Breast epithelium (tissue), 4 donors: Measurements from ENCODE around the gene OR2D2. TPM values are rescaled to one million over a fixed set of nuclear protein-coding genes. Genes with fewer than 3 reads are reported as not detected.
"Not testable (repeated sequence)": the region's sequence is repeated elsewhere in the genome, so short reads cannot be mapped to it uniquely, and the experiment has no call there.

Experiments
- DNase-seq, 2 donors: peaks; one replicate each; pipeline ENCODE4 v3.0.0-alpha.2; 2019; ENCODE audit warnings: low spot score in 2 of 2
- H3K27ac ChIP-seq, 2 donors: fragments of 200-600 bp; sonication (generic) in 1 of 2; one replicate each; pipeline ENCODE4 v1.5.1; 2016 to 2019; ENCODE audit warnings: mild to moderate bottlenecking in 1 of 2
- H3K27me3 ChIP-seq, 2 donors: fragments of 200-600 bp; sonication (generic) in 1 of 2; one replicate each; pipeline versions ENCODE4 v1.5.1 to v1.6.0; 2017 to 2019; ENCODE audit warnings: control low read depth in 1 of 2, mild to moderate bottlenecking in 1 of 2
- H3K36me3 ChIP-seq: fragments of 200-600 bp; one replicate; pipeline ENCODE4 v1.5.1; 2019
- H3K4me1 ChIP-seq, 2 donors: fragments of 200-600 bp; sonication (generic); one replicate each; pipeline ENCODE4 v1.5.1; 2016 to 2019; ENCODE audit warnings: control low read depth in 1 of 2
- H3K4me3 ChIP-seq, 3 donors: fragments of 200-600 bp; sonication (generic); 1 replicate in 2 of 3; 2 replicates in 1 of 3; pipeline ENCODE4 v1.5.1; 2016 to 2019; ENCODE audit warnings: mild to moderate bottlenecking in 3 of 3, moderate library complexity in 2 of 3
- H3K9me3 ChIP-seq, 2 donors: fragments of 200-600 bp; sonication (generic) in 1 of 2; one replicate each; pipeline ENCODE4 v1.5.1; 2016 to 2019; ENCODE audit warnings: control low read depth in 1 of 2
- POLR2A ChIP-seq: fragments of 450-650 bp; IDR thresholded peaks from one replicate; pipeline ENCODE4 v1.6.1; 2016; ENCODE audit warnings: antibody characterized with exemption, mild to moderate bottlenecking, moderate library complexity
- POLR2AphosphoS5 ChIP-seq, 3 donors: sonication (generic); formaldehyde crosslinking; IDR thresholded peaks; one replicate each; pipeline ENCODE4 v1.6.1; 2017; ENCODE audit warnings: antibody characterized with exemption in 3 of 3
- intact Hi-C: fragments of 100-400 bp; cut with DNase I; formaldehyde crosslinking; loops from one replicate; pipeline ENCODE4 v1.15.1; 2023; ENCODE audit warnings: low total_unique reads
- total RNA-seq, 3 donors: library from RNA; depleted of rRNA; stranded (reverse); fragments of >200 nt; gene quantifications; one replicate each; pipeline ENCODE4 v1.1.0, GENCODE V29; 2016
- TF ChIP-seq, protein P1 (sequence below), 3 donors: fragments of 450-650 bp; IDR thresholded peaks; one replicate each; pipeline ENCODE4 v1.5.1; 2016 to 2017; ENCODE audit warnings: antibody characterized with exemption in 3 of 3, mild to moderate bottlenecking in 3 of 3, moderate library complexity in 3 of 3

The OR2D2 gene
- total RNA-seq, 3 donors from 2014 or later, result 0.44 to 0.66 TPM; not detected in 1

DNA sequence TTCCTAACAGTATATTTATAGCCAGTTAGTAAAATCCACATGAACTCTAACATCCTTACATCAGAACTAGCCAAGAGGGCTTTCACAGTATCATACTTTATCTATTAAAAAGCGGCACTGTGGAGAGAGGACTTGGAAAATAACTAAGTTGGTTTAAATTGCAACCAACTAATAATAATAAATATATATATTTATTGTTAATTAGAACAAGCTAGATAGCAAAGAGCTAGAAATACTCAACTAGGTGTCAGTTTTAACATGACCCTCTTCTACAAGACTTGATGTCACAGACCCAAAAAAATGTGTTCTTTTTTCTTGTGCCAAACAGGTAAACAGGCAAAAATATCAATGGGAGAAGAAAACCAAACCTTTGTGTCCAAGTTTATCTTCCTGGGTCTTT is 28.4 kb upstream of the OR2D2 start, which contains the start of gene OR2D3:
Gene OR2D3, plus strand, starts transcription at position 301 of the 400 bp plus-strand sequence. Its CDS starts 0 bp downstream, at position 301.
- intact Hi-C loops, result no loop called here
- H3K4me1 ChIP-seq, result no peaks in the 10 kb centered on the region
- no peak for DNase-seq
- no peak within 1 kb of the TSS for H3K27ac ChIP-seq
- TF ChIP-seq, protein P1, sequence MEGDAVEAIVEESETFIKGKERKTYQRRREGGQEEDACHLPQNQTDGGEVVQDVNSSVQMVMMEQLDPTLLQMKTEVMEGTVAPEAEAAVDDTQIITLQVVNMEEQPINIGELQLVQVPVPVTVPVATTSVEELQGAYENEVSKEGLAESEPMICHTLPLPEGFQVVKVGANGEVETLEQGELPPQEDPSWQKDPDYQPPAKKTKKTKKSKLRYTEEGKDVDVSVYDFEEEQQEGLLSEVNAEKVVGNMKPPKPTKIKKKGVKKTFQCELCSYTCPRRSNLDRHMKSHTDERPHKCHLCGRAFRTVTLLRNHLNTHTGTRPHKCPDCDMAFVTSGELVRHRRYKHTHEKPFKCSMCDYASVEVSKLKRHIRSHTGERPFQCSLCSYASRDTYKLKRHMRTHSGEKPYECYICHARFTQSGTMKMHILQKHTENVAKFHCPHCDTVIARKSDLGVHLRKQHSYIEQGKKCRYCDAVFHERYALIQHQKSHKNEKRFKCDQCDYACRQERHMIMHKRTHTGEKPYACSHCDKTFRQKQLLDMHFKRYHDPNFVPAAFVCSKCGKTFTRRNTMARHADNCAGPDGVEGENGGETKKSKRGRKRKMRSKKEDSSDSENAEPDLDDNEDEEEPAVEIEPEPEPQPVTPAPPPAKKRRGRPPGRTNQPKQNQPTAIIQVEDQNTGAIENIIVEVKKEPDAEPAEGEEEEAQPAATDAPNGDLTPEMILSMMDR (IDR thresholded peaks at IDR 0.05), result no peak
- TF ChIP-seq POLR2A (no peak), POLR2AphosphoS5 (IDR thresholded peaks at IDR 0.05) (no peak)
- H3K36me3 ChIP-seq, result no peaks in the 10 kb centered on the region
- no peaks in the 10 kb centered on the region for H3K9me3 ChIP-seq
- H3K4me3 ChIP-seq, result no peak within 1 kb of the TSS
- H3K27me3 ChIP-seq, result no peaks in the 10 kb centered on the region

DNA sequence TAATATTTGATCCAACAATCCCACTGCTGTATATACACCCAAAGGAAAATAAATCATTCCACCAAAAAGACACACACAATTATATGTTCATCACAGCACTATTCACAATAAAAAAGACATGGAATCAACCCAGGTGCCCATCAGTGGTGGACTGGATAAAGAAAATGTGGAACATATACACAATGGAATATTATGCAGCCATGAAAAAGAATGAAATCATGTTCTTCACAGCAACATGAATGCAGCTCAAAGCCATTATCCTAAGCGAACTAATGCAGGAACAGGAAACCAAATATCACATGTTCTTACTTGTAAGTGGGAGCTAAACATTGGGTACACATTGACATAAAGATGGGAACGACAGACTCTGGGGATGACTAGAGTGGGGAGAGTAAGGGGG is 27.4 kb upstream of the OR2D2 start:
- no peaks in the 10 kb centered on the region for H3K36me3 ChIP-seq
- H3K9me3 ChIP-seq, result no peaks in the 10 kb centered on the region
- no peak overlapping the region for H3K4me3 ChIP-seq
- no peak overlapping the region for H3K27ac ChIP-seq
- no peaks in the 10 kb centered on the region for H3K4me1 ChIP-seq
- TF ChIP-seq, protein P1 (IDR thresholded peaks at IDR 0.05), result no peak
- TF ChIP-seq POLR2A (no peak), POLR2AphosphoS5 (IDR thresholded peaks at IDR 0.05) (no peak)
- no peak for DNase-seq
- intact Hi-C loops, result no loop called here
- H3K27me3 ChIP-seq, result no peaks in the 10 kb centered on the region

DNA sequence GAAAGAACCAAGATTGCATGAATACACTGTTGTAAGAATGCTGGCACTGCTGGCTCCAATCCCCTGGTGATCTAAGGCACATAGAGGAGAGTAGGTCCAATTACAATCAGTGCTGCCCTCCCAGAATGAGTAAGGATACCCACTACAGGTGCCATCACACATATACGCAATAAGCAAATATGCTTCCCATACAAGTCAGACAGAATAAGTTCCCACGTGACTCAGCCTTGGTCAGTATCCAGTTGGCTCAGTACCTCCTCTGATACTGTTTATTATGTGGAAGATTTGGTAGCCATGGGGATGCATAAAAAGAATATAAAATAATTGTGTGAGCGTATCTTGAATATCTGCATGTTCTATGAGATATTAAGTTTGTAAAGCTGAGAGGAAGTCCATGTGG is 19.6 kb upstream of the OR2D2 start:
- Histone ChIP-seq H3K4me3 (no peak overlapping the region), H3K27ac (no peak overlapping the region), H3K4me1 (no peaks in the 10 kb centered on the region), H3K36me3 (no peaks in the 10 kb centered on the region), H3K27me3 (no peaks in the 10 kb centered on the region), H3K9me3 (no peaks in the 10 kb centered on the region)
- intact Hi-C loops, result no loop called here
- DNase-seq, result no peak
- TF ChIP-seq POLR2AphosphoS5 (IDR thresholded peaks at IDR 0.05) (no peak), POLR2A (no peak)
- TF ChIP-seq, protein P1 (IDR thresholded peaks at IDR 0.05), result no peak

DNA sequence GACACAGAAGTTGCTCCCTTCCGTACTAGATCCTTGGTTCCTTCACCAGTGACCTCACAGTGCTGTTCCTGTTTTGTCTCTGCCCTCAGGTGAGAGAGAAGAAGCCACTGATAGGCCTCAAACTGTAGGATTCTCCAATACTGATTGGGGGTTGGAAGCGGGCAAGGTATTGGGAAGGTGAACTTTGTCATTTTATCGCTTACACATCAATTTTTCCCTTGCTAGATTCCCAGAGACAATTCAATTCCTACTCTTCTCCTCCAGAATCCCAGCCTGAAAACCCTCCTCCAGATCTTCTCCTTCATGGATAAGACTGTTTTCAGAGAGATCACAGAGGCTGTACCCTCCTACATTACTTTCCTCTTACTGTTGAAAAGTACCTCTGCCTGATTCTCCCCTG is 19.1 kb upstream of the OR2D2 start:
- Histone ChIP-seq H3K27ac (no peak overlapping the region), H3K4me3 (no peak overlapping the region), H3K4me1 (no peaks in the 10 kb centered on the region), H3K9me3 (no peaks in the 10 kb centered on the region), H3K27me3 (no peaks in the 10 kb centered on the region), H3K36me3 (no peaks in the 10 kb centered on the region)
- DNase-seq, result no peak
- TF ChIP-seq, protein P1 (IDR thresholded peaks at IDR 0.05), result no peak
- TF ChIP-seq POLR2AphosphoS5 (IDR thresholded peaks at IDR 0.05), result no peak
- no peak for TF ChIP-seq POLR2A
- intact Hi-C loops, result no loop called here

DNA sequence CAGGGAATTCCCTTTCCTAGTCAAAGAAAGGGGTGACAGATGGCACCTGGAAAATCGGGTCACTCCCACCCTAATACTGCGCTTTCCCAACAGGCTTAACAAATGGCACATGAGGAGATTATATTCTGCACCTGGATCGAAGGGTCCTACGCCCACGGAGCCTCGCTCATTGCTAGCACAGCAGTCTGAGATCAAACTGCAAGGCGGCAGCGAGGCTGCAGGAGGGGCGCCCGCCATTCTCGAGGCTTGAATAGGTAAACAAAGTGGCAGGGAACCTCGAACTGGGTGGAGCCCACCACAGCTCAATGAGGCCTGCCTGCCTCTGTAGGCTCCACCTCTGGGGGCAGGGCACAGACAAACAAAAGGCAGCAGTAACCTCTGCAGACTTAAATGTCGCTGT is 12.5 kb upstream of the OR2D2 start:
- H3K4me1 ChIP-seq, H3K9me3 ChIP-seq, H3K36me3 ChIP-seq, DNase-seq, H3K27ac ChIP-seq, intact Hi-C loops, H3K4me3 ChIP-seq, H3K27me3 ChIP-seq: not testable (repeated sequence)
